Renal cortex interstitium (tissue), 11 donors: Measurements from ENCODE around the gene NUP214. TPM values are rescaled to one million over a fixed set of nuclear protein-coding genes. Genes with fewer than 3 reads are reported as not detected.
"Not testable (repeated sequence)": the region's sequence is repeated elsewhere in the genome, so short reads cannot be mapped to it uniquely, and the experiment has no call there.

Experiments
- DNase-seq, 11 donors: peaks; one replicate each; pipeline ENCODE4 v3.0.0-alpha.2; 2013; ENCODE audit warnings: low read depth in 9 of 11, low spot score in 4 of 11; ENCODE audit errors: extremely low read depth in 1 of 11
- polyA plus RNA-seq, 3 donors: library from polyadenylated mRNA; unstranded; fragments of 120-200 nt; gene quantifications; one replicate each; pipeline ENCODE4 v1.2.1, GENCODE V29; 2013; ENCODE audit not compliant: insufficient read length in 3 of 3

The NUP214 gene
- polyA plus RNA-seq, 3 donors = 49.3 to 68.7 (median 52.6) TPM

- DNase-seq = no peak
Measured at GRCh38 chr9:131237931-131238401, 112.6 kb downstream of the NUP214 start.

GRCh38 chr9:131238402-131239021, 113.1 kb downstream of the NUP214 start:
- no peak for DNase-seq

- no peak for DNase-seq
Measured at GRCh38 chr9:131239161-131239975, 114.0 kb downstream of the NUP214 start.

DNA sequence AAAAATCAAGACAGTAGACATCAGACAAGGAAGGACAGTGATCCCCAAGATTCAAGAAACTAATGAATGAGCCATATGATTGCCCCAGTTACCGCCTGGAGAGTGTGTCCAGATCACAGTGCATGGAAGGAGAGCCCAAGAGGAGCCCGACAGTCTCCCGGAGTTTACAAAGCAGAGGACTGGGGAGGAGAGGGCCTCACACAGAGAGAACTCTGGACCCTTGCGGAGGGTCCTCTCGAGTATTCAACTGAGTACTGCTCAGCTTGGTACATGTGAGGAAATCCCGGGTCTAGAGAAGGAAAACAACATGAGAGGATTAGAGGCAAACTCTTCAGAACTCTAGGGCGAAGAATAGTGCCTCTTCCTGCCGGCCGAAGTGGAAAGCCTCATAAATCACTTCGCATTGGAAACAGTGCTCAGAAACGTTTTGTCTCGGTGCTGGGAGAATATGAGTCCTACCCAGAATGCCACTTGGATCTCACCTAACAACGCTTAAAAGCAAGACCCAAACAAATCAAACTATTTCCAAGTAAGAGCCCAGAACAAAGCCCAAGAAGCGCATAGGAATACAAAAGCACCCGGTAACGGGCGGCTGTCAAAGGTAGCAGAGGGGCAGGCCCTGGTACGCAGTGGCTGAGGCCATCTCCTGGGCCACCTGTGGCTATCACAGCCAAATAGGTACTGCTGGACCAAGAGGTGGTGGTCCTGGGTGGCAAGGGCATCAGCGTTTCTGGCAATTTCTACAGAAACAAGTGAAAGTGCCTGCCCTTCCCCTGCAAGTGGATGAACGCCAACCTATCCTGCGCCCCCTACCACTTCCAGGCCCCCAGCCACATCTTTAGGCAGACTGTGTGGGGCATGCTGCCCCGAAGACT, 114.9 kb downstream of the NUP214 start:
- DNase-seq = no peak

- DNase-seq = not testable (repeated sequence)
Measured at GRCh38 chr9:131244331-131244730, 118.9 kb downstream of the NUP214 start.

DNA sequence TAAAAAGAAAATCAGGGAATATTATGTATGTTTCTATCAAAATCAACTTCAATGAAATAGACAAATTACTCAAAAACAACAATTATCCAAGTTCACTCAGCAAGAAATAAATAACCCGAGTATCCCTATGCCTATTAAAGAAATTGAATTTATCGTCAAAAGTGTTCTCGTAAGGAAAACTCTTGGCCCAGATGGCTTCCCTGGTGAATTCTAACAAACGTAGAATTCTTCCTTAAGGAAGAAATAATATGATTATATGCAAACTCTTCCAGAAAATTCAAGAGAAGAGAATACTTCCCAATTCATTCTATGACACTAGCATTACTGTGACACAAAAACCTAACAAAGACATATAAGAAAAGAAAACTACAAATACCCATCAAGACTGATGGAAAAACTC, 121.2 kb downstream of the NUP214 start:
- no peak for DNase-seq

GRCh38 chr9:131252120-131252519, 126.7 kb downstream of the NUP214 start:
- DNase-seq = no peak

GRCh38 chr9:131253891-131254491, 128.6 kb downstream of the NUP214 start:
- DNase-seq = no peak

GRCh38 chr9:131254626-131255025, 129.2 kb downstream of the NUP214 start:
- no peak for DNase-seq

DNA sequence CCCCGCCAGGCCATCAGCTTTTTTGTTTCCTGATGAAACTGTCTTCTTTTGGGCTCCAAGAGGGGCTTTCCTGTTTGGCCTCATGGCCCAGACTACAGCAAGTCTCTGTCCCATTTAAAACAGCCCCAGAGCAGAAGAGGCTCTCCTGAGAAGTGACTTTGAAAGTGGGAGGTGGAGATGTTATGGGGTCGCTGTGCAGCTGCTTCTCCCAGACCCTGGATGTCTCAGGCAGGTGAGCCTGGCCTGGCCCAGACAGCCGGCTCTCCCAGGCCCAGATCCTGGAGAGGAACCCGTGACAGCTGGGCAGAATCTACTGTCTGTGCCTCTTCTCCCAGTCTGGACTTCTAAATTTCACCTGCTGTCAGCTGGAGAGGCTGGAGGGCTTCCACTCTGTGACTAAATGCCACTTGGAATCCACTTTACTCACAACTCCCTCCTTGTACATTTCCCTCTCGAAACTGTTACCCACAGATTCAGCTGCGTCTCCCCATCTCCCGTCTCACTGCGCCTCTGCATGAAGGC, 130.4 kb downstream of the NUP214 start:
- DNase-seq = no peak

DNA sequence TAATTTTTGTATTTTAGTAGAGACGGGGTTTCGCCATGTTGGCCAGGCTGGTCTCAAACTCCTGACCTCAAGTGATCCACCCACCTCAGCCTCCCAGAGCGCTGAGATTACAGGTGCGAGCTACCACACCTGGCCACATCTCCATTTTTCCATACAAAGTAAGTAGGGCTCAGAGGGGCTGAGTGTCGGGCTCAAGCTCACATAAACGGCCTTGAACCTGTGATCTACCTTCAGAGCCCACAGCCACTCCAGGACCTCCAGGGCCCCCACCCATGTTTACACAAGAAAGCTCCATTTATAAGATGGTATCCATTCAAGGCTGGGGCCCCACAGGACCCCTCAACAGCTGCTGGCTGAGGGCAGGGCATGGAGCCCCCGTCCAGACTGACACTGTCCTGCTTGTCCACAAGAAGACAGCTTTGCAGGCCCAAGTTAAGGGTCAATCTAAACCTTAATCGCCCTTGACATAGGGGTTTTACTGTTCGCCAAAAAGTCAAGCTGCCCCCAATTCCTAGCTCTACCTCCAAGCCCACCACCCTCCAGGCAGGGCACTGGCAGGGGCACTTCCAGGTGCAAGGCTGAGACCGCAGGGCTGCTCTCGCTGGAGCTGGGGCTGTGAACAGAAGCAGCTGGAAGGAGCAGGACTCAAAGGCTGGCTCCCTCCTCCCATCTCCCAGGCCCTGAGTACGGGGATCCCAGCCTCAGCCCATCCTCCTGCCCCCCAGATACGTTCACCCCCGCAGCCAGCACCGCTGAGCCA, 132.1 kb downstream of the NUP214 start:
- no peak for DNase-seq

- DNase-seq = no peak
Measured at GRCh38 chr9:131258186-131258585, 132.8 kb downstream of the NUP214 start.

DNA sequence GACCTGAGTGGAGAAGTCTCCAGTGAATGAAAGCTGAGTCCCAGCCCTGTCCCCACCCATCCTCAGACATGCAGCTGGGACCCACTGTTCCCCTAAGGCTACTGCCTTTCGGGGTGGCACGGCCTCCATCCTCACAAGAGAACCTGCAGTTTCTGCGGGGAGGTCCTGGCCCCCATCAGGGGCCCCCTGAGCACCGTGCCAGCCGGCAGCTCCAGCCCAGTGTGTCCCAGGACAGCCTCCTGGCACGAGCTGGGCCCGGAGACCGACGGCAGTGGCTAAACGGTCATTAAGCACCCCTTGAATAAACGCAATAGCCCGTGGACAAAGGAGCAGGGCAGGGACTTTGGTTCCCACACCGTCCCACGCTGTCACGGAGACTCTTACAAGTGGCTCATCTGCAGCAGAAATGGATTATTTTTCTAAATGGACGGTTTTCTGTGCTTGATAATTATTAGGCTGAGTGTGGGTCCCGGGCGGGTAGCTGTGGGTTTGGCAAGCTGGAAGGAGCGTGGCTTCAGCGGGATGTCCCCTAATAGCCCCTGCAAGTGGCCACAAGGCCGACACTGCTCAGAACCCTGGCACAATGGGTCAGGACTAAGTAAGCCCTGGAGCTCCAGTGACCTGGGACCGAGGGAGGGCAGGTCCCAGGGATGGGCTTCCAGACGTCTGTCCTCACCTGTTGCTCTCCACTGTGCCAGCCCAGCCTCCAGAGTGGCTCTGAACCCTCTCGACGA, 133.5 kb downstream of the NUP214 start:
- DNase-seq = no peak

DNA sequence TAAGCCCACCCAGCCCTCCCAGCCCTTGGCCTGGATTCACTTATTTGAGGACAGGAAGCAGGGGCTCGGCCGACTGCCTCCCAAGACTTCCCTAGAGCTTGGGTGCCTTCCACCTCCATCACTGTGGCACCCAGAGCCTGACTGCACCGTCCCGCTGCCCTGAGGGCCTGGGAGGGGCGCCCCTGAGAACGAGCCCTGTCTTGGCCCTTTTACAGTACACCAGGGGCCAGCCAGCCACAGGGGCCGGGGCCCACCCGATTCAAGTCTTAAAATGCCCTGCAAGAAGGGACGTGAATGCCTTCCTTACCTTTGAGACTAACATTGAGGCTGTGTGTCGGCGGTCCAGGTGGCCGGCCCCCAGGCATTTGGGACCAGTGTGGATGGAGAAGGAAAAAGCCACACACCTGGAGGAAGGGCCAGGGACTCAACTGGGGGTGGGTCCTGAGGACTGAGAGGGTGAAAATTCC, 134.1 kb downstream of the NUP214 start:
- DNase-seq = no peak

- DNase-seq = no peak
Measured at GRCh38 chr9:131259916-131260597, 134.7 kb downstream of the NUP214 start.

DNA sequence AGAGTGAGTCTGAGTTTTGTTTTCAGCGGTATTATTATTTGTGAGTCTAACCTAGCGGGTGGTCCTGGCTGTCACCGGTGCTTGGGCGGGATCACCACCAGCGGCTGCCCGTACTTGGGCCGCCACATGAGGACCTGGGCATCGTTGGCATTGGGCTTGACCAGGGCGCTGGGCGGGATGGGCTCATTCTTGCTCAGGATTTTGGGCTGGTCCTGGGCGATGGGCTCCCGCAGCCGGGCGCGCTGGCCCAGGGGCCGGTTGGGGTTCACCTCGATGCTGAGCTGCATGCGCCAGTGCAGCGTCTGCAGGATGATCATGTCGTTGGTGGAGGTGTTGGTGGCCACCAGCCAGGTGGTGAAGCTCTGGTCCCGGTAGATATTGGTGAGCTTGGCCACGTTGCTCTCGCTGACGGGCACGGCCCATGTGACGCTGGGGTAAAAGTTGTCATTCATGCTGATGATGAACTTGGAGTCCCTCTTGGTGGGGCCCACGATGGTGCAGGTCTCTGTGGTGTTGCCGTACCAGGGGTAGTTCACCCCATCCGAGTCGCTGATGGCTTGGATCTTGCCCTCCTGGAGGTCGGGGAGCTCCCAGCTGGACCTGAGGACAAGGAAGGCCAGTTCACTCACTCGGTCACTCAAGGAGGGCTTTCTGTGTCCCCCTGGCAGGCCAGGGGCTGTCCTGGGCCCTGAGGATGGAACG, 135.5 kb downstream of the NUP214 start:
- DNase-seq = no peak
